ENCODE results near the gene NEURL4. TPM values are rescaled to one million over a fixed set of nuclear protein-coding genes. Genes with fewer than 3 reads are reported as not detected.

The NEURL4 gene
- total RNA-seq, 1 experiment from 2014 or later, result 11.1 TPM

DNA sequence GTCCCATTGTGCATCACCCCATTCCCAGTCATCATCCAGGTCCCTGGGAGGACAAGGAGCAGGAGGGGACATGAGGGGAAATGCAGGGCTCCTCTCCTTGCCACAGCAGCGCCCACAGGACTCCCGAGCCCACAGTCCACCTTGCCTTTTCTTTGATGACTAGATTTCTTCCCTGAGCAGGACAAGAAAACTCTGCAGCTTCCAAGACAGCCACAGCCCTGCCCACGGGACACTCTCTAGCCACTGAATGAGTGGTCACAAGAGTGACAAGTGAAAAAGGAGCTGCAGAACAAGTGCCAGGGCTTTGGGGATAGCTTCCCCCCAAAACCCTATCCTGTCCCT lies 4.7 kb downstream of the NEURL4 start:
- Histone ChIP-seq H3K9me3 (ENCODE audit: low read length) (no peaks in the 10 kb centered on the region), H3K4me1 (ENCODE audit: low read length) (peaks cover 11% of the 10 kb centered on the region), H3K4me3 (ENCODE audit: low read length) (no peak overlapping the region), H3K27ac (ENCODE audit: low read length) (no peak overlapping the region), H3K4me2 (ENCODE audit: low read depth, low read length, poor library complexity, severe bottlenecking) (no peak overlapping the region), H2AFZ (ENCODE audit: low read length) (no peak overlapping the region), H3K79me2 (ENCODE audit: low read length) (peaks cover 24% of the 10 kb centered on the region), H3K27me3 (ENCODE audit: low read length) (no peaks in the 10 kb centered on the region), H4K20me1 (ENCODE audit: insufficient read depth, low read depth, low read length) (no peaks in the 10 kb centered on the region), H3K36me3 (ENCODE audit: insufficient read depth, low read length) (peaks cover 20% of the 10 kb centered on the region), H3K9me2 (replicated peaks; ENCODE audit: insufficient read depth, low read length) (no peaks in the 10 kb centered on the region), H3K9ac (ENCODE audit: low read length) (no peak overlapping the region; the same call in 1 of the 2 replicates)
- DNase-seq, result no peak

DNA sequence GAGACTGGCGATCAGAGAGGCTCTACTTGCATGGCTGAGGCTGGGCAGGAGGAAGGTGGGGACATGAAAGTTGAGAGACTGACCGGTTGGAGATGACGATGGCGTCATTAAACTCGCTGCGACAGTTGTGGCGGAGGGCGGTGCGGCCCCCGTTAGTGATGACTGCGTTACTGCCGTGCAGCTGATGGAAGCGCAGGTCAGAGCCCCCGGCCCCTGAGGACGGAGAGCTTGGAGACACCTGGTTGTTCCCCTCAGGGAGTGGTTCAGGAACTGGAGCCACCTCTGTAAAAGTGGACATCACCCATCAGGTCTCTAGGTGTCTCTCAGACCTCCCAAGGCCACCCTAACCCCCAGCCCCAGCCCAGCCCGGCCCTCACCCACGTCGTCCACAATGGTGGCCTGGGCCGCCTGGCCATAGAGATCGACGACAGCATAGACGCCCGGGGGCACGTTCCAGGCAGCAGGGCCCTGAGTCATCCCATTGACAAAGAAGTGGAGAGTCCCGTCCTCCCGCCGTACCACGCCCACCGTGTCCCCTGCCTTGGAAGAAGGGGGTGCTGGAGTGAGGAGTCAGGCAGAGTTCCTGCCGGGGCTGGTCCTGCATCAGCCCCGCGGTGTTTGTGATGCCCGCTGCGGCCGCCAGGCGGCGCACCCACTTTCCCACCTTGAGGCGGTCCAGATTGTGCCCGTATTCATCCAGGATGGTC lies 5.3 kb downstream of the NEURL4 start:
- Histone ChIP-seq H3K9me3 (ENCODE audit: low read length) (no peaks in the 10 kb centered on the region), H3K9ac (ENCODE audit: low read length) (no peak overlapping the region; the same call in 1 of the 2 replicates), H3K9me2 (replicated peaks; ENCODE audit: insufficient read depth, low read length) (no peaks in the 10 kb centered on the region), H2AFZ (ENCODE audit: low read length) (no peak overlapping the region), H3K4me2 (ENCODE audit: low read depth, low read length, poor library complexity, severe bottlenecking) (no peak overlapping the region), H3K4me3 (ENCODE audit: low read length) (no peak overlapping the region), H3K27ac (ENCODE audit: low read length) (no peak overlapping the region), H3K27me3 (ENCODE audit: low read length) (no peaks in the 10 kb centered on the region), H3K4me1 (ENCODE audit: low read length) (peaks cover 11% of the 10 kb centered on the region), H3K79me2 (ENCODE audit: low read length) (peaks cover 23% of the 10 kb centered on the region), H4K20me1 (ENCODE audit: insufficient read depth, low read depth, low read length) (no peaks in the 10 kb centered on the region), H3K36me3 (ENCODE audit: insufficient read depth, low read length) (peaks cover 20% of the 10 kb centered on the region)
- peak; percentile 73 for DNase-seq

- no peak overlapping the region for H3K4me2 ChIP-seq (ENCODE audit: low read depth, low read length, poor library complexity, severe bottlenecking)
- H3K79me2 ChIP-seq (ENCODE audit: low read length), result peaks cover 11% of the 10 kb centered on the region
- peaks cover 4% of the 10 kb centered on the region for H3K4me1 ChIP-seq (ENCODE audit: low read length)
- no peaks in the 10 kb centered on the region for H3K27me3 ChIP-seq (ENCODE audit: low read length)
- H3K9me3 ChIP-seq (ENCODE audit: low read length), result no peaks in the 10 kb centered on the region
- no peaks in the 10 kb centered on the region for H3K9me2 ChIP-seq (replicated peaks; ENCODE audit: insufficient read depth, low read length)
- H4K20me1 ChIP-seq (ENCODE audit: insufficient read depth, low read depth, low read length), result no peaks in the 10 kb centered on the region
- no peak overlapping the region for H2AFZ ChIP-seq (ENCODE audit: low read length)
- peaks cover 24% of the 10 kb centered on the region for H3K36me3 ChIP-seq (ENCODE audit: insufficient read depth, low read length)
- H3K4me3 ChIP-seq (ENCODE audit: low read length), result no peak overlapping the region
- H3K27ac ChIP-seq (ENCODE audit: low read length), result no peak overlapping the region
- no peak overlapping the region for H3K9ac ChIP-seq (ENCODE audit: low read length)
- DNase-seq, result no peak
Measured at GRCh38 chr17:7322520-7323194, 6.5 kb downstream of the NEURL4 start.

DNA sequence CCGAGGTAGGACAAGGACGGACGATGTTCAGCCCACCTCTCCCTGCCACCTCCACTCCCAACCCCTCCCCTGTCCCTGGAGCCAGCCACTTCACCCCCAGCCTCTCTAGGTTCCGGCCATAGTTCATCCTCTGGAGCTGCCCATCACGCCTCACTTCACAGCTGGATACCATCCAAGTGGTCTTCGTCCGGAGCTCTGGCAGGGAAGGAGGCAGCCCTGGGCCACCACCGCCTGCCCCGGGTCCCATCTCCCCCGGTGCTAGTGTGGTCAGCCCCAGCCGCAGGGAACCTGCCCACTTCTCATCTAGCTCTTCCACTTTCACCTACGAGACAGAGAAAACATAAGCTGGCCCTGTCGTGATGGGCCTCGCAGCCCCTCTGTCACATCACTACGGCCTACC lies 7.7 kb downstream of the NEURL4 start:
- Histone ChIP-seq H3K27ac (ENCODE audit: low read length) (no peak overlapping the region), H3K27me3 (ENCODE audit: low read length) (no peaks in the 10 kb centered on the region), H3K9me2 (replicated peaks; ENCODE audit: insufficient read depth, low read length) (no peaks in the 10 kb centered on the region), H3K79me2 (ENCODE audit: low read length) (no peaks in the 10 kb centered on the region), H3K9ac (ENCODE audit: low read length) (no peak overlapping the region), H3K9me3 (ENCODE audit: low read length) (no peaks in the 10 kb centered on the region), H3K4me2 (ENCODE audit: low read depth, low read length, poor library complexity, severe bottlenecking) (no peak overlapping the region), H3K4me3 (ENCODE audit: low read length) (no peak overlapping the region), H3K4me1 (ENCODE audit: low read length) (peaks cover under 1% of the 10 kb centered on the region; the same call in 1 of the 2 replicates), H2AFZ (ENCODE audit: low read length) (no peak overlapping the region), H3K36me3 (ENCODE audit: insufficient read depth, low read length) (peaks cover 27% of the 10 kb centered on the region), H4K20me1 (ENCODE audit: insufficient read depth, low read depth, low read length) (no peaks in the 10 kb centered on the region)
- DNase-seq, result no peak

- Histone ChIP-seq H3K4me3 (ENCODE audit: low read length) (no peak overlapping the region), H3K27me3 (ENCODE audit: low read length) (no peaks in the 10 kb centered on the region), H3K4me2 (ENCODE audit: low read depth, low read length, poor library complexity, severe bottlenecking) (no peak overlapping the region), H4K20me1 (ENCODE audit: insufficient read depth, low read depth, low read length) (peaks cover 6% of the 10 kb centered on the region; the same call in 1 of the 2 replicates), H2AFZ (ENCODE audit: low read length) (no peak overlapping the region), H3K9me2 (replicated peaks; ENCODE audit: insufficient read depth, low read length) (no peaks in the 10 kb centered on the region), H3K79me2 (ENCODE audit: low read length) (no peaks in the 10 kb centered on the region), H3K9ac (ENCODE audit: low read length) (no peak overlapping the region), H3K27ac (ENCODE audit: low read length) (no peak overlapping the region), H3K36me3 (ENCODE audit: insufficient read depth, low read length) (peaks cover 22% of the 10 kb centered on the region), H3K9me3 (ENCODE audit: low read length) (no peaks in the 10 kb centered on the region), H3K4me1 (ENCODE audit: low read length) (peaks cover 22% of the 10 kb centered on the region)
- DNase-seq, result no peak
Measured at GRCh38 chr17:7318121-7318860, 10.8 kb downstream of the NEURL4 start.

DNA sequence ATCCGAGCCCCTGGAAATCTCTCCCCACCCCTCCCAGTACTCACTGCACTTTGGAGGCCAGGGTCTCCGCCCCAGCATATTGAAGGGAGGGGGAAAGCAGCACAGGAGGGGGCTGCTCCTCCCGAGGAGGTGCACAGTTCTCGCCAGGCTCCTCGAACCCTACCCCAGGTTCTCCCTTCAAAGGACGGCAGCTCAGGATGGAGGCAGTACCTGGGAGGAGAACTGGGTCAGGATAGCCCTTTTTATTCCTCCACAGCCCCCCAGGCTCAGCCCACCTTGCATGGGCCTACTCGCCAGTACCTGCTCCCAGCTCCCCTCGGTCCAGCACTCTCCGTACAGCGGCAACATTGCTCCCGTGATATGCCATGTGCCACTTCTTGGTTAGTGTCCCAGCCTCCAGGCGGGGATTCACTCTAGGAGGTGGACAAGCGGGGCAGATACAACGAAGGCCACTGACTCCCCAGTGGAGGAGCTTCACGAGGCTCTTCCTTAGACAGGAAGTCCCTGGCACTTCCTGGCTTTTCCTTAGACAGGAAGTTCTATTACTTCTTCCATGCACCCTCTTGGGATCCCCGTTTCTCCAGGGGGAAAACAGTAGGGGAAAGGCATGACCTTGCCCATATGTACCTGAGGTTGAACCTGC lies 11.9 kb downstream of the NEURL4 start:
- Histone ChIP-seq H3K9me2 (replicated peaks; ENCODE audit: insufficient read depth, low read length) (no peaks in the 10 kb centered on the region), H3K27me3 (ENCODE audit: low read length) (no peaks in the 10 kb centered on the region), H3K27ac (ENCODE audit: low read length) (no peak overlapping the region), H3K4me2 (ENCODE audit: low read depth, low read length, poor library complexity, severe bottlenecking) (no peak overlapping the region), H2AFZ (ENCODE audit: low read length) (no peak overlapping the region), H3K9ac (ENCODE audit: low read length) (no peak overlapping the region), H3K36me3 (ENCODE audit: insufficient read depth, low read length) (peaks cover 21% of the 10 kb centered on the region), H3K4me1 (ENCODE audit: low read length) (peaks cover 32% of the 10 kb centered on the region), H3K9me3 (ENCODE audit: low read length) (no peaks in the 10 kb centered on the region), H3K79me2 (ENCODE audit: low read length) (no peaks in the 10 kb centered on the region), H3K4me3 (ENCODE audit: low read length) (no peak overlapping the region), H4K20me1 (ENCODE audit: insufficient read depth, low read depth, low read length) (peaks cover 11% of the 10 kb centered on the region; the same call in 1 of the 2 replicates)
- no peak for DNase-seq

DNA sequence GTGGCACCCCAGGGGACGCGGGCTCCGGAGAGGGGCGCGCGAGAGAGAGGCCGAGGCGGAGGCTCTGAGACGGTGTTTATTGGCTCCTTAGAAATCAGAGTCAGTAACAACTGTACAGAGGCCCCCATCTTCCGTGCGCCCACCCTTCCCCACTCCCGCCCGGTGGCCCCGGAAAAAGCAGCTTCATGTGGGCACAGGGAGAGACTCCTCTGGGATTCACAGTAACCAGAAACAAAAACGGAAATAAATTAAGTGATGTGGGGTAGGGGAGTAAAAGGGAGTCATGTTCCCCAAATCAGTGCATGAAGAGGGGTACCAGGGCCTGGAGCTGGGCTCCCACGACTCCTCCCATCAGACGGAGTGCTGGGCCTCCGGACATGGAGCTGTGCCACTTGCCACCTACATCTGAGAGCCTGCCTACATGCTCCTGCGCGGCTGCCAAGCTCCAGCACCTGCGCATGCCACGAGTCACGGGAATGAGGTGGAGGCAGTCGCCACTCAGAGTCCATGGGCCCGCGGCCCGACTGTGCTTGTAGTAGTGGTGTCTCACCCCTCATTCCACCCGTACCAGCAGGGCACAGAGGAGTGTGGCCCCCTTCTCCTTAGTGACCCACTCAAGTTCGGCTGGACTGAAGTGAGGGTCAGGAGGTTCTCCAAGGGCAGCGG lies 13.4 kb downstream of the NEURL4 start:
- peaks cover 30% of the 10 kb centered on the region for H3K36me3 ChIP-seq (ENCODE audit: insufficient read depth, low read length)
- H3K27ac ChIP-seq (ENCODE audit: low read length), result peak overlapping the region; percentile 63
- peaks cover 21% of the 10 kb centered on the region for H4K20me1 ChIP-seq (ENCODE audit: insufficient read depth, low read depth, low read length)
- no peaks in the 10 kb centered on the region for H3K9me3 ChIP-seq (ENCODE audit: low read length)
- no peak for DNase-seq
- H3K79me2 ChIP-seq (ENCODE audit: low read length), result peaks cover 3% of the 10 kb centered on the region
- H3K4me1 ChIP-seq (ENCODE audit: low read length), result peaks cover 41% of the 10 kb centered on the region
- peak overlapping the region; percentile 78 for H3K9ac ChIP-seq (ENCODE audit: low read length)
- no peaks in the 10 kb centered on the region for H3K27me3 ChIP-seq (ENCODE audit: low read length)
- H2AFZ ChIP-seq (ENCODE audit: low read length), result no peak overlapping the region
- no peaks in the 10 kb centered on the region for H3K9me2 ChIP-seq (replicated peaks; ENCODE audit: insufficient read depth, low read length)
- peak overlapping the region; percentile 83 for H3K4me2 ChIP-seq (ENCODE audit: low read depth, low read length, poor library complexity, severe bottlenecking)
- peak overlapping the region; percentile 89 for H3K4me3 ChIP-seq (ENCODE audit: low read length)

Measured in Karpas-422 (cell line).